AG09319 (cell line): Measurements from ENCODE around the gene MYO1C.
"Not testable (repeated sequence)": the region's sequence is repeated elsewhere in the genome, so short reads cannot be mapped to it uniquely, and the experiment has no call there.

Experiments used
- DNase-seq: peaks from one replicate; pipeline ENCODE4 v3.0.0-alpha.2; 2010; ENCODE audit warnings: low read depth; ENCODE audit errors: extremely low read depth
- TF ChIP-seq, protein P1 (sequence below): IDR thresholded peaks from 2 replicates; pipeline ENCODE4 v1.5.1; 2011; ENCODE audit warnings: low read depth, mild to moderate bottlenecking, inconsistent platforms, low read length, moderate library complexity

The MYO1C gene

DNA sequence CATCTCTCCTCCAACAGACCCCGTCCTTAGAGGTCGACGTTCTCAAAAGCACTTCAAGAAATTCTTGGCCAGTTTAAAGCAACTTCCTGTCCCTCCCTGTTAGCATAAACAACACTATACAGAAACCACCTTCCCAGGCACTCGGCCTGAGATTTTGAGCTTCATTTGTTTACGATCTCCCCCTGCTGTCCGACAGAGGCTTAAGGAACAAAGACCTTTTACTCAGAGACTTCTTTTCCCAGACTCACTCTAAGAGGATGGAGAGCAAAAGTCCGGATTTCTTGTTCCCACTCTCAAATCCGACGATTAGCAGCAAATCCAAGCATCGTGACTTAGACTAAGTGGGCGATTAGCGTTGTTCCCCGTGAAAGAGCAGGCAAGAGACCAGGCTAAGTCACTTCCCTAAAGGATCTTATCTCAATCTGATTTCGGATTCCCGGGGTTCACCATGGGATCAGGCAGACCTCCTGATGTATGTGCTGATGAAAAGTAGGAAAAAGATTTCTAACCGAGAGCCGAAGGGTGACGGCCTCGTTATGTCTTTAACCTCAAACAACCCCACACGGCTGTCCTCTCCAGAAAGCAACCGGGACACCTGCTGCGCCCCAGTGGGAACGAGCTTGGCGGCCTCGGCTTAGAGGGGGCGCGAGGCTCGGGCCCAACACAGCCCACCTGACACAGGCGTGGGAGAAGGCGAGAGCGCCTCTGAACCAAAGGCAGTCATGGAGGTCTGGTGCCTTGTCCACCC lies 23.3 kb upstream of the MYO1C start:
- peak; percentile 81 for DNase-seq
- TF ChIP-seq, protein P1, sequence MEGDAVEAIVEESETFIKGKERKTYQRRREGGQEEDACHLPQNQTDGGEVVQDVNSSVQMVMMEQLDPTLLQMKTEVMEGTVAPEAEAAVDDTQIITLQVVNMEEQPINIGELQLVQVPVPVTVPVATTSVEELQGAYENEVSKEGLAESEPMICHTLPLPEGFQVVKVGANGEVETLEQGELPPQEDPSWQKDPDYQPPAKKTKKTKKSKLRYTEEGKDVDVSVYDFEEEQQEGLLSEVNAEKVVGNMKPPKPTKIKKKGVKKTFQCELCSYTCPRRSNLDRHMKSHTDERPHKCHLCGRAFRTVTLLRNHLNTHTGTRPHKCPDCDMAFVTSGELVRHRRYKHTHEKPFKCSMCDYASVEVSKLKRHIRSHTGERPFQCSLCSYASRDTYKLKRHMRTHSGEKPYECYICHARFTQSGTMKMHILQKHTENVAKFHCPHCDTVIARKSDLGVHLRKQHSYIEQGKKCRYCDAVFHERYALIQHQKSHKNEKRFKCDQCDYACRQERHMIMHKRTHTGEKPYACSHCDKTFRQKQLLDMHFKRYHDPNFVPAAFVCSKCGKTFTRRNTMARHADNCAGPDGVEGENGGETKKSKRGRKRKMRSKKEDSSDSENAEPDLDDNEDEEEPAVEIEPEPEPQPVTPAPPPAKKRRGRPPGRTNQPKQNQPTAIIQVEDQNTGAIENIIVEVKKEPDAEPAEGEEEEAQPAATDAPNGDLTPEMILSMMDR, result peak; percentile 76

DNA sequence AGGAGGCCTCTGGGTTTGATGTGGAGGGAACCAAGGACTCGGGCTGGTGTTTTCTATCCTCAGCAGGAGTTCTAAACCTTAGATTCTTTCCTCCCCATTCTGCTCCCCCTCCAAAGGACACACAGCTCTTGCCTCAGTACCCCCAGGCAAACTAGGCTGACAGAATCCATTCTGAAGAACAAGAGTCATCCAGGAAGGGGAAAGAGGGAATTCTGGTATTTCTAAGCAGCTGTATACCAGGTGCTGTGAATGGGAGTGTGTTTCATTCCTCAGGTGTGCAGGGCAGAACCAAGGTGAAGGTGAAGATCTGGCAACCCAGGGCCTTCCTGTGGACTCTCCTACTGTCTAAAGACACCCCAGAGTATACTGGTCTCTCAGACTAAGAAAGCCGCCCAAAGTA lies 19.9 kb upstream of the MYO1C start:
- no peak for DNase-seq
- TF ChIP-seq, protein P1, result no peak

DNA sequence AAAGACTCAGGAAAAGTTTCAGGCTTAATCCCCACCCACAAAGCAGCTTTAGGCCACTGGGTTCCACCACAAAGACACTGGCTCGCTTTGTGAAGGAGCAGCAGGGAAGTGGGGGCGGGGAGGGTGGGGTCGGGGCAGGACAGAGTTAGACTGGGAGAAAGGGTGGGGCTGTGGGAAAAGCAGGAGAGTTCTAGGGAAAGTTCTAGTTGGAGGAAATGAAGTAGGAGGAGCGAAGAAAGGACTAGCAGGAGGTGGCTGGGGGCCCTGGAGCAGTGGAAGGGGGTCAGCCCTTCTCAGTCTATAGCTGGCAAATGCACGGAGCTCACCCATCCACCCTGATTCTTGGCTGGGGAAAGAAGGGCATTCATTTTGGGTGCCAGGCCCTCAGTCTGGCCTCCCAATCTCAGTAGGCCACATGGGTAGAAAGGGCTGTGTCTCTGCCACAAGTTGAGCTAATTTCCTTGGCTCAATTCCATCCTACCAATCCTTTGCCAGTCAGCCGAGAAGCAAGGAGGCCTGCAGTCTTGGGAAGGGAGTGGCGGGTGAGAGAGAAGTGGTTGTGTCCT lies 19.4 kb upstream of the MYO1C start:
- TF ChIP-seq, protein P1, result no peak
- peak; percentile 40 for DNase-seq

DNA sequence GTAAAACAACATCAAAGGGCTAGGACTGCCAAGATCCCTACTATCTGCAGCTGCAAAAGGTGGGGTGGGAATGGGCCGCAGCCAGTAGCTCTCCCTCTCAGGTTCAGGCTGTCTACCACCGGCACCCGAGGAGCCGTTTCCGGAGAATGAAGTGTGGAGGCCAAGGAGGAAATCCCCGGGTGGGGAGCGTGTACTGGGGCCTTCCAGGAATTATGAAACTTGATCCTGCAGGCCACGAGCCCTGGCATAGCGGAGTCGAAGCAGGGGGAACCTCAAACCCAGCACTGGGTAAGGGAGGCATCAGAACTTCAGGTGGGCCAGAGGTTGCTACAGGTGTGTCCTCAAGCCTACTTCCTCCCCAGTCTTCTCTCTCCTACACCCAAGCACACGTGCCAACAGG lies 18.8 kb upstream of the MYO1C start:
- DNase-seq, result no peak

DNA sequence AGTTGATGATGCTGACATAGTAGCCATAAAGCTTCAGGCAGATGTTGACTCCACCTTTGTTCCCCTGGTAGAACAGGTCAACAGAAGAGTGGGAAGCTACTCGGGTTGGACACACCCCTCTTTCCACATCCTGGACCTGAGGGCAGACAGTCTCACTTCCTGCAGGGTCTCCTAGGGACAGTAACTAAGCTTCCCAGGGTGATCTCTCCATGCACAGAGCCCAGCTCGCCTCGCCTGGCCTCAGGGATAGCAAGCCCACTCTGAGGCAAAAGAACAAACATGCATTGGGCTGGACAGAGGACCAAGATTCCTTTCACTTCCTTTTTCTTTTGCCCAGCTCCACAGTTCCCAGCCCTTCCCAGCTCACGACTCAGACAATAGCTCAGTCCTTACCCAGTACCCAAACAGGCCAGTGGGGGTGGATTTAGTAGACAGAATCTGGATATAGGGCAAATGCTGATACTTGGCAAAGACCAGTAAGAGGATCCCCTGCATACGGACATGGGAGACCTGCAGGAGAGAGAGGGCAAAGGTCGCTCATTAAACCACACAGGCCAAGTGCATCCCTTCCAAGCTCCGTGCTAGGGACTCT lies 16.9 kb upstream of the MYO1C start:
- DNase-seq, result no peak
- TF ChIP-seq, protein P1, result no peak

More for the DNA sequence above, 18.8 kb upstream of the MYO1C start:
- TF ChIP-seq, protein P1, result no peak

DNA sequence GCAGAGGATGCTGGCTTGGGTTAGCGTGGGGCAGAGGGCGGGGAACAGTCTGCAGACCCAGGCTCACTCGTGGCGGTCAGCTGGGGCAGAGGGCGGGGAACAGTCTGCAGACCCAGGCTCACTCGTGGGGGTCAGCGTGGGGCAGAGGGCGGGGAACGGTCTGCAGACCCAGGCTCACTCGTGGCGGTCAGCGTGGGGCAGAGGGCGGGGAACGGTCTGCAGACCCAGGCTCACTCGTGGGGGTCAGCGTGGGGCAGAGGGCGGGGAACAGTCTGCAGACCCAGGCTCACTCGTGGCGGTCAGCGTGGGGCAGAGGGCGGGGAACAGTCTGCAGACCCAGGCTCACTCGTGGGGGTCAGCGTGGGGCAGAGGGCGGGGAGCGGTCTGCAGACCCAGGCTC lies 16.2 kb upstream of the MYO1C start:
- not testable (repeated sequence) for DNase-seq

DNA sequence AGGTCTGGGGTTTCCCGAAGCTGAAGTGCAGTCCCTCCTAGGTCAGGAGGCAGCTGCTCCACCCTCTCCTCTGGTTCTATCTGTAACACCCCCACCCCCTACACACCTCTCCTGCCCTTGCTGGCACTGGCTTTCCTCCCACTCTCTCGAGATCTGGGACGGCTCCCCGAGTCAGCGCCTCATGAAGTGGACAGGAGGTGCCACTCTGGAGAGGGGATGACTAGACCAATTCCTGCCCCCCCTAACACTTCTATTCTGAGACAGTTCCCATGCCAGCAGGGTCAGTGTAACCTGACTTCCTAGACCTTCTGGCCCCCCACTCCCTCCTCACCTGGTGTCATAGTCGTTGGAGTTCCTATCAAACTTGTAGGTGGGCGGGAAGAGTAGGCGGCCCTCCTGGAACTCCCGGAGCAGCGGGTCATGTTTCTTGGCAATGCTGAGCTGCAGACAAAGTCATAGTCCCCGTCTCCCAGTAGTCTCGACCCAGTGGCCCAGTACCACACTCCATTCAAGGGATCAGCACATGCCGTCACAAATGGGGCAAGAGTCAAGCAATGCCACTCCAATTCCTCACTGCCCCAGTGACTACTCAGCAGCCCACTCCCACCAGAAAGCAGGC lies 14.3 kb upstream of the MYO1C start:
- TF ChIP-seq, protein P1, result no peak

More for the DNA sequence above, 14.3 kb upstream of the MYO1C start:
- DNase-seq, result no peak
